ENCODE data around the gene SLC25A15. TPM values are rescaled to one million over a fixed set of nuclear protein-coding genes. Genes with fewer than 3 reads are reported as not detected.
"Not testable (repeated sequence)": the region's sequence is repeated elsewhere in the genome, so short reads cannot be mapped to it uniquely, and the experiment has no call there.

SLC25A15 gene
- total RNA-seq, 2 donors from 2014 or later, result 3.7 to 5.1 TPM

- H3K27ac Mint-ChIP-seq, result no peak overlapping the region
- no peaks in the 10 kb centered on the region for H3K27me3 Mint-ChIP-seq
- ATAC-seq (no peak), DNase-seq (no peak)
- peaks cover 39% of the 10 kb centered on the region for H3K4me1 Mint-ChIP-seq
- no peaks in the 10 kb centered on the region for H3K36me3 Mint-ChIP-seq (ENCODE audit: low read depth)
- no peaks in the 10 kb centered on the region for H3K9me3 ChIP-seq (ENCODE audit: control insufficient read depth, low read length, poor library complexity, severe bottlenecking)
- H3K4me3 Mint-ChIP-seq, result no peak overlapping the region
These were observed 14.7 kb upstream of the SLC25A15 start for GRCh38 chr13:40774672-40775071.

- no peak for DNase-seq
- Mint-ChIP-seq H3K36me3 (ENCODE audit: low read depth) (no peaks in the 10 kb centered on the region), H3K27ac (peak overlapping the region; percentile 97), H3K4me3 (peak overlapping the region; percentile 92), H3K4me1 (peaks cover 26% of the 10 kb centered on the region), H3K27me3 (no peaks in the 10 kb centered on the region)
- H3K9me3 ChIP-seq (ENCODE audit: control insufficient read depth, low read length, poor library complexity, severe bottlenecking), result no peaks in the 10 kb centered on the region
- peak; percentile 2 for ATAC-seq
These were observed 13.2 kb upstream of the SLC25A15 start for GRCh38 chr13:40776232-40776631.

GRCh38 chr13:40776681-40777165 lies 12.7 kb upstream of the SLC25A15 start:
- peak overlapping the region; percentile 92 for H3K4me3 Mint-ChIP-seq
- DNase-seq (peak; percentile 29 to 59 (median 35)), ATAC-seq (peak; percentile 91)
- H3K4me1 Mint-ChIP-seq, result peaks cover 29% of the 10 kb centered on the region
- no peaks in the 10 kb centered on the region for H3K27me3 Mint-ChIP-seq
- H3K9me3 ChIP-seq (ENCODE audit: control insufficient read depth, low read length, poor library complexity, severe bottlenecking), result no peaks in the 10 kb centered on the region
- peak overlapping the region; percentile 97 for H3K27ac Mint-ChIP-seq
- H3K36me3 Mint-ChIP-seq (ENCODE audit: low read depth), result no peaks in the 10 kb centered on the region

- Mint-ChIP-seq H3K27ac (peak overlapping the region; percentile 97), H3K36me3 (ENCODE audit: low read depth) (no peaks in the 10 kb centered on the region)
- peak; percentile 72 for ATAC-seq
These were observed 12.1 kb upstream of the SLC25A15 start for GRCh38 chr13:40777166-40777808.

GRCh38 chr13:40777809-40778175 lies 11.6 kb upstream of the SLC25A15 start:
- DNase-seq (no peak), ATAC-seq (no peak)
- no peaks in the 10 kb centered on the region for H3K27me3 Mint-ChIP-seq
- no peaks in the 10 kb centered on the region for H3K36me3 Mint-ChIP-seq (ENCODE audit: low read depth)
- H3K4me1 Mint-ChIP-seq, result peaks cover 31% of the 10 kb centered on the region
- no peaks in the 10 kb centered on the region for H3K9me3 ChIP-seq (ENCODE audit: control insufficient read depth, low read length, poor library complexity, severe bottlenecking)
- peak overlapping the region; percentile 92 for H3K4me3 Mint-ChIP-seq
- peak overlapping the region; percentile 97 for H3K27ac Mint-ChIP-seq

More at GRCh38 chr13:40777166-40777808, 12.1 kb upstream of the SLC25A15 start:
- no peaks in the 10 kb centered on the region for H3K27me3 Mint-ChIP-seq
- peaks cover 31% of the 10 kb centered on the region for H3K4me1 Mint-ChIP-seq
- H3K4me3 Mint-ChIP-seq, result peak overlapping the region; percentile 92
- no peaks in the 10 kb centered on the region for H3K9me3 ChIP-seq (ENCODE audit: control insufficient read depth, low read length, poor library complexity, severe bottlenecking)
- no peak for DNase-seq

- DNase-seq (no peak), ATAC-seq (no peak)
- Mint-ChIP-seq H3K27me3 (no peaks in the 10 kb centered on the region), H3K4me3 (no peak overlapping the region), H3K4me1 (peaks cover 31% of the 10 kb centered on the region), H3K36me3 (ENCODE audit: low read depth) (no peaks in the 10 kb centered on the region), H3K27ac (peak overlapping the region; percentile 43)
- H3K9me3 ChIP-seq (ENCODE audit: control insufficient read depth, low read length, poor library complexity, severe bottlenecking), result no peaks in the 10 kb centered on the region
These were observed 10.4 kb upstream of the SLC25A15 start for GRCh38 chr13:40779049-40779448.

- H3K4me1 Mint-ChIP-seq, result peaks cover 31% of the 10 kb centered on the region
- no peaks in the 10 kb centered on the region for H3K36me3 Mint-ChIP-seq (ENCODE audit: low read depth)
- no peak for DNase-seq
- no peak overlapping the region for H3K27ac Mint-ChIP-seq
- no peaks in the 10 kb centered on the region for H3K27me3 Mint-ChIP-seq
- H3K4me3 Mint-ChIP-seq, result no peak overlapping the region
- ATAC-seq, result no peak
- no peaks in the 10 kb centered on the region for H3K9me3 ChIP-seq (ENCODE audit: control insufficient read depth, low read length, poor library complexity, severe bottlenecking)
These were observed 9.6 kb upstream of the SLC25A15 start for GRCh38 chr13:40779796-40780285.

GRCh38 chr13:40780822-40781401 lies 8.5 kb upstream of the SLC25A15 start:
- H3K9me3 ChIP-seq (ENCODE audit: control insufficient read depth, low read length, poor library complexity, severe bottlenecking), result no peaks in the 10 kb centered on the region
- peaks cover 26% of the 10 kb centered on the region for H3K4me1 Mint-ChIP-seq
- no peak for DNase-seq
- H3K27me3 Mint-ChIP-seq, result no peaks in the 10 kb centered on the region
- no peak for ATAC-seq
- H3K36me3 Mint-ChIP-seq (ENCODE audit: low read depth), result no peaks in the 10 kb centered on the region
- H3K27ac Mint-ChIP-seq, result no peak overlapping the region
- H3K4me3 Mint-ChIP-seq, result no peak overlapping the region

- Mint-ChIP-seq H3K4me1 (peaks cover 18% of the 10 kb centered on the region), H3K27ac (peak overlapping the region; percentile 43), H3K27me3 (no peaks in the 10 kb centered on the region), H3K4me3 (no peak overlapping the region), H3K36me3 (ENCODE audit: low read depth) (no peaks in the 10 kb centered on the region)
- DNase-seq (no peak), ATAC-seq (no peak)
- no peaks in the 10 kb centered on the region for H3K9me3 ChIP-seq (ENCODE audit: control insufficient read depth, low read length, poor library complexity, severe bottlenecking)
These were observed 7.7 kb upstream of the SLC25A15 start for GRCh38 chr13:40781717-40782116.

- not testable (repeated sequence) for H3K27ac Mint-ChIP-seq; H3K27me3 Mint-ChIP-seq; H3K4me1 Mint-ChIP-seq; H3K4me3 Mint-ChIP-seq; H3K9me3 ChIP-seq (ENCODE audit: control insufficient read depth, low read length, poor library complexity, severe bottlenecking); H3K36me3 Mint-ChIP-seq (ENCODE audit: low read depth); ATAC-seq; DNase-seq
These were observed 6.4 kb upstream of the SLC25A15 start for GRCh38 chr13:40782971-40783370.

- no peaks in the 10 kb centered on the region for H3K36me3 Mint-ChIP-seq (ENCODE audit: low read depth)
- no peaks in the 10 kb centered on the region for H3K9me3 ChIP-seq (ENCODE audit: control insufficient read depth, low read length, poor library complexity, severe bottlenecking)
- peaks cover 5% of the 10 kb centered on the region for H3K4me1 Mint-ChIP-seq
- H3K27ac Mint-ChIP-seq, result no peak overlapping the region
- DNase-seq (no peak), ATAC-seq (no peak)
- no peaks in the 10 kb centered on the region for H3K27me3 Mint-ChIP-seq
- H3K4me3 Mint-ChIP-seq, result no peak overlapping the region
These were observed 4.9 kb upstream of the SLC25A15 start for GRCh38 chr13:40784540-40784939.

GRCh38 chr13:40786568-40786996 lies 2.8 kb upstream of the SLC25A15 start:
- no peak for ATAC-seq
- Mint-ChIP-seq H3K27ac (no peak overlapping the region), H3K4me3 (no peak overlapping the region)

GRCh38 chr13:40787062-40787461 lies 2.3 kb upstream of the SLC25A15 start:
- Mint-ChIP-seq H3K4me1 (peaks cover under 1% of the 10 kb centered on the region), H3K27ac (no peak overlapping the region), H3K27me3 (no peaks in the 10 kb centered on the region), H3K4me3 (no peak overlapping the region), H3K36me3 (ENCODE audit: low read depth) (no peaks in the 10 kb centered on the region)
- no peak for DNase-seq
- H3K9me3 ChIP-seq (ENCODE audit: control insufficient read depth, low read length, poor library complexity, severe bottlenecking), result no peaks in the 10 kb centered on the region
- no peak for ATAC-seq

More at GRCh38 chr13:40786568-40786996, 2.8 kb upstream of the SLC25A15 start:
- no peaks in the 10 kb centered on the region for H3K9me3 ChIP-seq (ENCODE audit: control insufficient read depth, low read length, poor library complexity, severe bottlenecking)
- H3K27me3 Mint-ChIP-seq, result no peaks in the 10 kb centered on the region
- no peak for DNase-seq
- no peaks in the 10 kb centered on the region for H3K36me3 Mint-ChIP-seq (ENCODE audit: low read depth)
- H3K4me1 Mint-ChIP-seq, result peaks cover 3% of the 10 kb centered on the region
